Parathyroid adenoma (tissue), 2 donors: ENCODE data around the gene NCBP2.
A peak's percentile ranks its signal among the peaks of the same experiment; 100 is the strongest.

Experiments used
- H2AFZ ChIP-seq: fragments of 300-600 bp; sonication (generic); one replicate; pipeline ENCODE4 v1.7.0; 2017; ENCODE audit warnings: antibody characterized with exemption, mild to moderate bottlenecking
- H3K27ac ChIP-seq: fragments of 300-600 bp; sonication (generic); one replicate; pipeline ENCODE4 v1.7.0; 2017
- H3K27me3 ChIP-seq: fragments of 300-600 bp; sonication (generic); one replicate; pipeline ENCODE4 v1.7.0; 2017; ENCODE audit warnings: low read length; ENCODE audit not compliant: control insufficient read depth, insufficient read depth
- H3K36me3 ChIP-seq: fragments of 300-600 bp; sonication (generic); one replicate; pipeline ENCODE4 v1.7.0; 2017; ENCODE audit warnings: low read length; ENCODE audit not compliant: control insufficient read depth, insufficient read depth
- H3K4me1 ChIP-seq: fragments of 300-600 bp; sonication (generic); one replicate; pipeline ENCODE4 v1.7.0; 2017; ENCODE audit warnings: control low read depth
- H3K4me2 ChIP-seq: fragments of 300-600 bp; sonication (generic); one replicate; pipeline ENCODE4 v1.7.0; 2017; ENCODE audit warnings: low read length
- H3K4me3 ChIP-seq: fragments of 300-600 bp; sonication (generic); one replicate; pipeline ENCODE4 v1.7.0; 2017; ENCODE audit warnings: low read depth, low read length
- H3K79me2 ChIP-seq: fragments of 300-600 bp; sonication (generic); one replicate; pipeline ENCODE4 v1.7.0; 2017; ENCODE audit warnings: control low read depth
- H3K9ac ChIP-seq: fragments of 300-600 bp; sonication (generic); one replicate; pipeline ENCODE4 v1.7.0; 2017; ENCODE audit warnings: mild to moderate bottlenecking
- H3K9me3 ChIP-seq: fragments of 300-600 bp; sonication (generic); one replicate; pipeline ENCODE4 v1.7.0; 2017; ENCODE audit warnings: low read length; ENCODE audit not compliant: control insufficient read depth
- TF ChIP-seq, protein P1 (sequence below): fragments of 300-600 bp; sonication (generic); IDR thresholded peaks from one replicate; pipeline ENCODE4 v1.7.0; 2017; ENCODE audit warnings: antibody characterized with exemption, mild to moderate bottlenecking
- donor health status: primary hyperparathyroidism.

Gene NCBP2

GRCh38 chr3:196988241-196989029 is 46.1 kb upstream of the NCBP2 start:
- Histone ChIP-seq H3K9ac (no peak overlapping the region), H3K4me1 (peaks cover 24% of the 10 kb centered on the region), H3K9me3 (no peaks in the 10 kb centered on the region), H3K79me2 (no peaks in the 10 kb centered on the region), H3K36me3 (no peaks in the 10 kb centered on the region), H3K4me2 (no peak overlapping the region), H3K27ac (peak overlapping the region; percentile 36), H2AFZ (peak overlapping the region; percentile 81), H3K27me3 (no peaks in the 10 kb centered on the region), H3K4me3 (no peak overlapping the region)
- TF ChIP-seq, protein P1, sequence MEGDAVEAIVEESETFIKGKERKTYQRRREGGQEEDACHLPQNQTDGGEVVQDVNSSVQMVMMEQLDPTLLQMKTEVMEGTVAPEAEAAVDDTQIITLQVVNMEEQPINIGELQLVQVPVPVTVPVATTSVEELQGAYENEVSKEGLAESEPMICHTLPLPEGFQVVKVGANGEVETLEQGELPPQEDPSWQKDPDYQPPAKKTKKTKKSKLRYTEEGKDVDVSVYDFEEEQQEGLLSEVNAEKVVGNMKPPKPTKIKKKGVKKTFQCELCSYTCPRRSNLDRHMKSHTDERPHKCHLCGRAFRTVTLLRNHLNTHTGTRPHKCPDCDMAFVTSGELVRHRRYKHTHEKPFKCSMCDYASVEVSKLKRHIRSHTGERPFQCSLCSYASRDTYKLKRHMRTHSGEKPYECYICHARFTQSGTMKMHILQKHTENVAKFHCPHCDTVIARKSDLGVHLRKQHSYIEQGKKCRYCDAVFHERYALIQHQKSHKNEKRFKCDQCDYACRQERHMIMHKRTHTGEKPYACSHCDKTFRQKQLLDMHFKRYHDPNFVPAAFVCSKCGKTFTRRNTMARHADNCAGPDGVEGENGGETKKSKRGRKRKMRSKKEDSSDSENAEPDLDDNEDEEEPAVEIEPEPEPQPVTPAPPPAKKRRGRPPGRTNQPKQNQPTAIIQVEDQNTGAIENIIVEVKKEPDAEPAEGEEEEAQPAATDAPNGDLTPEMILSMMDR, result peak; percentile 19

DNA sequence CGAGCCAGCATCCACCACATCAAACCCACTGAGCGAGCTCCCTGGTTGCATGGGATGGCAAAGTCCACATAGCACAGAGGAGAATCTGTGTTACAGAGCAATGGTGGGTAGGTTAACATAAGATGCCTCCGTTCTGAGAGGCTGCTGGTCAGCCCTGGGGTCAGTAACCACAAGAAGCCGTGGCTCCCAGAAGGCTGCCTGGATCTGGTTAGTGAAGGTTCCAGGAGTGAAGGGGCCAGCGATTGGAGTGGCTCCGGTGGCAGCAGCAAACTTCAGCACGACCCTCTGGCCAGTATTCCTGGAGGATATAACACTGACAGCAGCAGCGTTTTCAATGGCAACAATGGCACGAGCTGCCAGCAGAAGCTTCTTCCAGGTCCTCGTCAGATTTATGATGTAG is 44.7 kb upstream of the NCBP2 start:
- no peak overlapping the region for H3K4me2 ChIP-seq
- H3K9me3 ChIP-seq, result no peaks in the 10 kb centered on the region
- no peaks in the 10 kb centered on the region for H3K79me2 ChIP-seq
- no peak overlapping the region for H3K27ac ChIP-seq
- TF ChIP-seq, protein P1, result no peak
- H2AFZ ChIP-seq, result no peak overlapping the region
- no peaks in the 10 kb centered on the region for H3K36me3 ChIP-seq
- H3K9ac ChIP-seq, result no peak overlapping the region
- peaks cover 24% of the 10 kb centered on the region for H3K4me1 ChIP-seq
- no peak overlapping the region for H3K4me3 ChIP-seq
- no peaks in the 10 kb centered on the region for H3K27me3 ChIP-seq

DNA sequence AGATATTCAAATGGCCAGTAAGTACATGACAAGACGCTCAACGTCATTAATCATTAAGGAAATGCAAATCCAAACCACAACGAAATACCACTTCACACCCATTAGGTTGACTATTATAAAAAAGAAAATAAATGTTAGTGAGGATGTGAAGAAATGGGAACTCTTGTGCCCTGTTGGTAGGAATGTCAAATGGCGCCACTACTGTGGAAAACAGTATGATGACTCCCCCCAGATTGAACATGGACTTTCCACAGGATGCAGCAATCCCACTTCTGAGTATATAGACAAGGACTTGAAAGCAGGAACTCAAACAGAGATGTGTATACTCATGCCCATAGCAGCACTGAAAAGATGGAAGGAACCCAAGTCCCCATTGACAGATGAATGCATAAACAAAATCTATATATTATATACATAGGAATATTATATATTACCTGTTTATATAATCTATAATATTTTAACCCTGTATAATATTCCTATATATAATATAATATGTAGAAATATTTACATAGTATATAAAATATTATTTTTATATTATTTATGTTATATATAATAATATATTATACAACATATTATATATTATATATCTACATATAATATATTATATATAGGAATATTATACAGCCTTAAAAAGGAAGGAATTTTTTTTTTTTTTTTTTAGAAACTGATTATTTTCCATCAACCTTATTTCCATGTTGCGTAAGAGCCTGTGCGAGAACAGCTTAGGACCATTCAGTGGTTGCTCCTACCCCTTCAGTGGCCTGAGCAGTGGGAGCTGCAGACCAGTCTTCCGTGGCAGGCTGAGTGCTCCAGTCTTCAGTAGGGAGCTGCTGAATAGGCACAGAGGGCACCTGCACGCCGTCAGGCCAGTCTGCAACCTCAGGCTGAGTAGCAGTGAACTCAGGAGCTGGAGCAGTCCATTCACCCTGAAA is 43.9 kb upstream of the NCBP2 start:
- H2AFZ ChIP-seq, result peak overlapping the region; percentile 76
- H3K4me2 ChIP-seq, result peak overlapping the region; percentile 43
- no peaks in the 10 kb centered on the region for H3K79me2 ChIP-seq
- peaks cover 24% of the 10 kb centered on the region for H3K4me1 ChIP-seq
- TF ChIP-seq, protein P1, result no peak
- no peak overlapping the region for H3K27ac ChIP-seq
- no peaks in the 10 kb centered on the region for H3K36me3 ChIP-seq
- no peaks in the 10 kb centered on the region for H3K27me3 ChIP-seq
- H3K9me3 ChIP-seq, result no peaks in the 10 kb centered on the region
- no peak overlapping the region for H3K9ac ChIP-seq
- no peak overlapping the region for H3K4me3 ChIP-seq

DNA sequence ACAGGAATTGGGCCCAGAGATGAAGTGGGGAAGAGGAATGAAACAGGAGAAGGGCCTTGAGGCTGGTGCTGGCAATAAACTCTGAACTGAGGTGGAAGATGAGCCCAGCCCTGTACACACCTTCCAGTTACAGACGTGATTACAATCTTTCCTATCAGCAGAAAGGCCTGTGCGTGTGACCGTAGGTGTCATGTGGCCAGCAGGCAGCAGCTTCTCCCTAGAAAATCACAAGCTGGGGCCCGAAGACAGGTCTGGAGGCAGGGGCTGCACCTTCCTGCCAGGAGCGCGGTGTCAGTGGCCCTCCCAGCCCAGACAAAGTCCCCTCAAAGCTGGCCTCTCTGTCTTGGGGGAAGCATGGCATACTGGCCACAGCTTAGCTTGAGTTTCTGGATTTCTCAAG is 43.0 kb upstream of the NCBP2 start:
- Histone ChIP-seq H3K27ac (peak overlapping the region; percentile 56), H3K79me2 (no peaks in the 10 kb centered on the region), H3K9me3 (no peaks in the 10 kb centered on the region), H2AFZ (peak overlapping the region; percentile 76), H3K36me3 (no peaks in the 10 kb centered on the region), H3K4me1 (peaks cover 24% of the 10 kb centered on the region), H3K9ac (no peak overlapping the region), H3K4me3 (no peak overlapping the region), H3K27me3 (no peaks in the 10 kb centered on the region), H3K4me2 (peak overlapping the region; percentile 43)
- TF ChIP-seq, protein P1, result no peak
